K562 treated with DMSO at 1 percent for 4 hours (cell line): ENCODE measurements around the gene MCAM. TPM values are rescaled to one million over a fixed set of nuclear protein-coding genes. Genes with fewer than 3 reads are reported as not detected.

Source experiments
- total RNA-seq: library from RNA; unstranded; fragments of 300-600 nt; gene quantifications from 2 replicates; pipeline ENCODE4 v1.2.3, GENCODE V29; 2022; ENCODE audit not compliant: insufficient read depth

Gene MCAM, protein sequence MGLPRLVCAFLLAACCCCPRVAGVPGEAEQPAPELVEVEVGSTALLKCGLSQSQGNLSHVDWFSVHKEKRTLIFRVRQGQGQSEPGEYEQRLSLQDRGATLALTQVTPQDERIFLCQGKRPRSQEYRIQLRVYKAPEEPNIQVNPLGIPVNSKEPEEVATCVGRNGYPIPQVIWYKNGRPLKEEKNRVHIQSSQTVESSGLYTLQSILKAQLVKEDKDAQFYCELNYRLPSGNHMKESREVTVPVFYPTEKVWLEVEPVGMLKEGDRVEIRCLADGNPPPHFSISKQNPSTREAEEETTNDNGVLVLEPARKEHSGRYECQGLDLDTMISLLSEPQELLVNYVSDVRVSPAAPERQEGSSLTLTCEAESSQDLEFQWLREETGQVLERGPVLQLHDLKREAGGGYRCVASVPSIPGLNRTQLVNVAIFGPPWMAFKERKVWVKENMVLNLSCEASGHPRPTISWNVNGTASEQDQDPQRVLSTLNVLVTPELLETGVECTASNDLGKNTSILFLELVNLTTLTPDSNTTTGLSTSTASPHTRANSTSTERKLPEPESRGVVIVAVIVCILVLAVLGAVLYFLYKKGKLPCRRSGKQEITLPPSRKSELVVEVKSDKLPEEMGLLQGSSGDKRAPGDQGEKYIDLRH
- 15.5 and 21.8 TPM in 2 replicates for total RNA-seq

DNA sequence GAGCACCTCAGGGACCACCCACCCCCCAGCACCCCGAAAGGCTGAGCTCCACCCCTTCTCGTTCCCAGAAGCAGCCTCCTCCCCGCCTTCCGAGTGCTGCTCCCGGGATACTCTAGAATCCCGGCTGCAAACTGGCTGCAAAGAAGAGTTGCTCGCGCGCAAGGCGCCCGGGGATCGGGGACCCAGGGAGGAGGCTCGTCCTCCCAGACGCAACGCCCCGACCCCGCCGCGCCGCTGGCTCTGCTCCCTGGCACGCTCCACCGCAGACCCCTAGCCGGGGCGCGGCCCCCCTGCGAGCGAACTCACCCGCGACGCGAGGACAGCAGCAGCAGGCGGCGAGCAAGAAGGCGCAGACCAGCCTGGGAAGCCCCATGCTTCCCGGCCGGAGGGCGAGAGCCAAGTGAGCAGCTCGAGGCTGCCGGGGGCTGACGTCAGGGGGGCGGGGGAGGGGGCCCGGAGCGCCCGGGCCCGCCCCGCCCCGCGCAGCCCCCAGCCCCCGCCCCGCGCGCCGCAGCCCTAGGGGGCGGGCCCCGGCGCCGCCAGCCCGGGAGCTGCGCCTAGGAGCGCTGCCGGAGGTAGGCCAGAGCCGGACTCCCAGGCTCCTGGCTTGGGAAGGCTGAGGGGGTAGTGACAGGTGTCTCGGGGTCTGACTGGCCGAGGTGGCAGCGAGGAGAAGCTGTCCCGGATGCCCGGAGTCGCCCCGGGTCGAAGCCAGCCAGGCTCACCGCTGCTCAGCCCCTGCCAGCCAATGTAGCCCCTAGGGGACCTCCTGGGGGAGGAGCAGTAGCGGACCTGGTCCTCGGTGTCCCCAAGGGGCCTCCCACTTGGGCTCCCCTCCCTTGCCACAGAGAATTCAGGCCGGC, at the start of gene MCAM:
Gene MCAM, minus strand, starts transcription at position 402 of the 863 bp plus-strand sequence. Its CDS starts 29 bp downstream, at position 373.

DNA sequence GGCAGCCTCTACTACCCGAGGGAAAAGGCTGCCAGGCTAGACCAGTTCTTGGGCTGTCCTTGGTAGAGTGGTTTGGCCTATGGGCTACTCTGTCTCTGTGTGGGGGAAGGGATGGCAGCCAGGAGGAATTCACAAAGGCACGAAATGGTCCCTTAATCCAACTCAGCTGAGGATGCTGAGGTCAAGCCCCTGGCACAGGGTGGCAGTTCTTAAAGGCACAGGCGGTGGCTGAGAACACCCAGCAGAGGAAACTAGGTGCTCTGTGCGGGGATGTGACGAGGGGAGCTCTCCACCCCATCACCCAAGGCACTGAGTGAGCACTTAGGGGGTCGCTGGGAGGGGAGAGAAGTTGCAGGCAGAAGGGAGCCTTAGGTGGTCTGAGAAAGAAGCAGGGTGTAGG, 29.7 kb upstream of the MCAM start, which contains the start of gene MFRP:
Gene MFRP, minus strand, starts transcription at position 101 of the 400 bp plus-strand sequence. CDS start 192 bp downstream, outside the sequence.

DNA sequence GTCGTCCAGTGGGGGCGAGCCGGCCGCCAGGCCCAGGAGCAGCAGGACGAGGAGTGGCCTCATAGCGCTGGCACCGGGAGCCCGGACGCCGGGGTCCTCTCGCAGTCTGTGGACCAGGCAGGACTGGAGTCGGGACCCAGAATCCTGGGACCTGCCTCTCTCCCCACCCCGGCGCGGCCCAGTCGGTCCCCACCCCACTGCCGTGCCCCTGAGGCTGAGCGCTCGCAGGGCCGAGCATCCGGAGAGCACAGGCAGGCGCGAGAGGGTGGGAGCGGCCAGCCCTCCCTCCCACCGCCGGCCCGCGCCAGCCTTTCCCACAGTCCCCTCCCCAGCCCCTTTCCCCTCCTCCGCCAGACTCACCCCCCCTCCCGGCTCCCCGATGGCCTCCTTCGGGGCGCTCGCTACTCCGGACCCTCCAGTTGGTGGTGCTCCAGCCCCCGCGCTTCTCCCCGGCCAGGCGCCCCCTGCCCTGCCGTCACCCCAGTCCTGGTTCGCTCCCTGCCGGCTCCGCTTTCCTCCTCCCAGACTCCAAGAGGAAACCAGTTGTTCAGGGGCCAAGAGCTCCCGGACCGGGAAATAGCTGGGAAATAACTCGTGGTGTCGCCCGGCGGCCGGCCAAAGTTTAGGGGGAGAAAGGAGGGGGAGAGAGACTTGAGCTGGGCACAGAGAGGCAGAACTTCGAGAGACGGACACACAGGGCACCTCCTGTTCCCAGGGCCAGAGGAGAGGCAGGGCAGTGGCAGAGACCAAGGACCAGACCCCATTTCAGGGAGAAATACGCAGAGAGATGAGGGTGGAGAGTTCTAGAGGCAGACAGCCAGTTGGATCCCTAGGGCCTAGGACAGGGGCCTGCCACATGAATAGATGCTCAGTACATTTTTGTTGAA, 23.6 kb upstream of the MCAM start, which contains the start of gene C1QTNF5:
Gene C1QTNF5, minus strand, starts transcription at position 549 of the 887 bp plus-strand sequence. Its CDS starts 486 bp downstream, at position 63.

DNA sequence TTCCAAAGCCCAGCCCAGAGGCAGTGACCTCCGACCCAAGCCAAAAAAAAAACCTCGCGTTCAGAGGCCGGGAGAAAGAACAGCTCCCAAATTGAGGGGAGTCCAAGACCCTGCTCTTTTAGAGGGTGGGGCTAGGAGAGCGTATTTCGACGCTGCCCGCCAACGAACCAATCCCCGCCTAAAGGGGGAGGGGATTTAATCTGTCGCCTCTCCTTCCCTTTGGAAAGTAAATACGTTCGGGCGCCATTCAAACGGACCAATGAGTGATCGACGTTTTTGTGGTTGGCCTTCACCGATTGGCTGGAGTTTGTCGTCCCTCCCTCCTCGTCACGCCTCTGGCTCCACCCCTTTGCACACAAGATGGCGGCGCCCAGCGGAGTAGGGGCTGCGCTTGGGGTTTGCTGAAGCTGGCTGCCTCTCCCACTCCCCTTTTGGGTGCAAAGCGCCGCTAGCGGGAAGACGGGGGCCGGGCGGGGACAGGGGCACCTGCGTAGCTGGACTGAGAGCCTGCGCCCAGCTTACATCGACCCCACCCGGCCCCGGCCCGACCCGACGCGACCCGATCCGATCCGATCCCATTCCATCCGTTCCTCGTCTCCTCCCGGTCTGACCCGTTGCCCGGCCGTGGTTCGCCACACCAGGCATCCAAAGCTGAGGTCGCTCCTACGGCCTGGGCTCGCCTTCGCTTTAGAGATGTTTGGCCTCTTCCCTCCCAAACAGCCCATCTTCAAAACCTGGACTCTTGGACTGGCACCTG, 17.4 kb upstream of the MCAM start, which contains the start of gene RNF26:
Gene RNF26, plus strand, starts transcription at position 354 of the 757 bp plus-strand sequence. CDS start 596 bp downstream, outside the sequence.

Other genes starting within 250 kb of the MCAM start
- 31.8 and 39.9 TPM in 2 replicates for gene VPS11, start 249.3 kb downstream of the MCAM start, total RNA-seq
- 107 and 137 TPM in 2 replicates for gene HMBS, start 232.2 kb downstream of the MCAM start, total RNA-seq
- gene DPAGT1, start 215.3 kb downstream of the MCAM start, total RNA-seq, result 41.8 and 50.8 TPM in 2 replicates
- 27.8 and 33.7 TPM in 2 replicates for gene C2CD2L, start 209.8 kb downstream of the MCAM start, total RNA-seq
- 28.5 and 31.2 TPM in 2 replicates for gene HINFP, start 195.6 kb downstream of the MCAM start, total RNA-seq
- gene ABCG4, start 168.1 kb downstream of the MCAM start, total RNA-seq, result 0.17 TPM in 1 of 2 replicates, not detected in the other
- gene NLRX1, start 148.4 kb downstream of the MCAM start, total RNA-seq, result 1.6 and 2.0 TPM in 2 replicates
- not detected in 2 replicates for gene NHERF4, start 131.7 kb downstream of the MCAM start, total RNA-seq
- gene CBL, start 110.8 kb downstream of the MCAM start, total RNA-seq, result 11.8 and 12.7 TPM in 2 replicates
- gene RNF26, start 17.4 kb upstream of the MCAM start, total RNA-seq, result 39.5 and 47.2 TPM in 2 replicates
- gene C1QTNF5, start 23.8 kb upstream of the MCAM start, total RNA-seq, result not detected in 2 replicates
- not detected in 2 replicates for gene MFRP, start 29.6 kb upstream of the MCAM start, total RNA-seq
- 6.6 and 6.8 TPM in 2 replicates for gene USP2, start 64.6 kb upstream of the MCAM start, total RNA-seq
- not detected in 2 replicates for gene THY1, start 106.0 kb upstream of the MCAM start, total RNA-seq